SKM-1 treated with dmso at 0.1 percent for 144 hours (cell line): Measurements from ENCODE around the gene XKR7.
"Not testable (repeated sequence)": the region's sequence is repeated elsewhere in the genome, so short reads cannot be mapped to it uniquely, and the experiment has no call there.

ENCODE experiments used
- DNase-seq: peaks from one replicate; lab custom pipeline; 2025; ENCODE audit not compliant: unreplicated experiment; lab: John Stamatoyannopoulos, UW

Gene XKR7, protein sequence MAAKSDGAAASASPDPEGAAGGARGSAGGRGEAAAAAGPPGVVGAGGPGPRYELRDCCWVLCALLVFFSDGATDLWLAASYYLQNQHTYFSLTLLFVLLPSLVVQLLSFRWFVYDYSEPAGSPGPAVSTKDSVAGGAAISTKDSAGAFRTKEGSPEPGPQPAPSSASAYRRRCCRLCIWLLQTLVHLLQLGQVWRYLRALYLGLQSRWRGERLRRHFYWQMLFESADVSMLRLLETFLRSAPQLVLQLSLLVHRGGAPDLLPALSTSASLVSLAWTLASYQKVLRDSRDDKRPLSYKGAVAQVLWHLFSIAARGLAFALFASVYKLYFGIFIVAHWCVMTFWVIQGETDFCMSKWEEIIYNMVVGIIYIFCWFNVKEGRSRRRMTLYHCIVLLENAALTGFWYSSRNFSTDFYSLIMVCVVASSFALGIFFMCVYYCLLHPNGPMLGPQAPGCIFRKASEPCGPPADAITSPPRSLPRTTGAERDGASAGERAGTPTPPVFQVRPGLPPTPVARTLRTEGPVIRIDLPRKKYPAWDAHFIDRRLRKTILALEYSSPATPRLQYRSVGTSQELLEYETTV

DNA sequence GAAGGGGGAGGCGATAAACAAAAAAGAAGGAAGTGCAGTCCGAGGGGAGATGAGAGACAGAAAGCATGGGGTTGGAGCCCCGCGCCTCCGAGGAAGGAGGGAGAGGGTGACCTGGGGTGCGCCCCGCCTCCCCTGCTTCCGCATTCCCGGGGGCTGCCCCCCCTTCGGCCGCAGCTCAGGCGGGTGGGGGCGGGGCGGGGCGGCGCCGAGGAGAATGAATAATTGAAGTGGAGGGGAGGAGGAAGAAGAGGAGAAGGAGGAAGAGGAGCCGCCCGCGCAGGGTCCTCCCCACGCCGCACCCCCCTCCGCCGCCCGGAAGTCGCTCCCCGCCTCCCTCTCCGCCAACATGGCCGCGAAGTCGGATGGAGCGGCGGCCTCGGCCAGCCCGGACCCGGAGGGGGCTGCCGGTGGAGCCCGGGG, at the start of gene XKR7:
TSS of gene XKR7 (plus strand) at position 322 of the 420 bp plus-strand sequence. CDS start at position 347, 25 bp downstream.
- DNase-seq: peak; percentile 35

DNA sequence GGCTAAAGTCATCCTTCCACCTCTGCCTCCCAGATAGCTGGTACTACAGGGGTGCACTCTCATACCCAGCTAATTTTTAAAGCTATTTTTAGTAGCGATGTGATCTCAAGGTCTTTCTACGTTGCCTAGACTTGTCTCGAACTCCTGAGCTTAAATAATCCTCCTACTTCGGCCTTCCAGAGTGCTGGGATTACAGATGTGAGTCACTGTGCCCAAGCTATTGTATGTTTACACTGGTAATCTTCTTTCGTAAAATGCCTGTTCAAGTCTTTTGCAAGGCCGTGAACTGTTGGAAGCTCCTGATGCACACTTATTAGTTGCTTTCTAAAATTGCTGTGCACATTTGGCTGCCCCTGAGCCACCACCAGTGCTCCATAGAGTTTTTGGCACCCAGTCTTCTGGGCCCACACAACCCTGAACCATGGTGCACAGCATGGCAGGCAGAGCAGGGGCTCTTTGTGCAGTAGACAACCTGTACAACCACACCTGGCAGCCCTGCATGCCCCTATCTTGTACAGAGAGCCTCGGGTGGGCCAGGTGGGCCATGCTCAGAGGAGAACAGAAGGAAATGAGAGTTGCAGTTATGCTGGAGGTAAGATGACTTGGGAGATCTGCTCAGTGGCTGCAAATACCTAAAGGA, 49.4 kb upstream of the XKR7 start:
- no peak for DNase-seq

DNA sequence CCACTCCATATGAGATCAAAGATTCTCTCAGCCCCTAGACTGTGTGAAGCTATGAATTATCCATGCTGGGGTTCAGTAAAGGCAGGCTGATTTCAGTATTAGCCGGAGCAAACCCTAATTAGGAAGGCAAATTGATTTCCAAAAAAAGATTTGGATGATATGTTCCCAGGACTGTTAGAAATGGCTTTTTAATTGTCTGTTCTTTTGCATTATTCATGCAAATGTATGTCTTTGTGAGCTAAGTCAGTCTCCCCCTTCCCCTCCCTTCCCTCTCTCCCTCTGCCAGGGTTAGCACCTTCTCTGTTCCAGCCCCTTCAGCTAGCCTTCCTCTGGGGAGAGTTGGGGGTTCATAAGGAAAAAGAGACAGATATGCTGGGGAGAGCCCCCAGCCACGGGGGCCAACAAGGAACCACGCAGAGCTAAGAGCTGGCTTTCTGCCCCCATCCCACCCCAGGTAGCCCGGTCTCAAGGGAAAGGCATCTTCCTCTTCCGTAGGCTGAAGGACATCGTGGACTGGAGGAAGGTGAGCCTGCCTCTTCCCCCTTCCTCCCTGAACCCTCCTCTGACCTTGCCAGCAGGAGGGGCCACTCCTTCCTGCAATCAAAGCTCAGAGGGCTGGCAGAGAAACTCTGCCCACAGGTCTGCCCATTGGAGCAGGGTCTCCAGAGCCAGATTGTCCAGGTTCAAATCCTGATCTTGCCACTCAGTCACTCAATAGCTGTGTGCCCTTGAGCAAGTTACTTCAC, 48.4 kb upstream of the XKR7 start:
- DNase-seq: no peak

DNA sequence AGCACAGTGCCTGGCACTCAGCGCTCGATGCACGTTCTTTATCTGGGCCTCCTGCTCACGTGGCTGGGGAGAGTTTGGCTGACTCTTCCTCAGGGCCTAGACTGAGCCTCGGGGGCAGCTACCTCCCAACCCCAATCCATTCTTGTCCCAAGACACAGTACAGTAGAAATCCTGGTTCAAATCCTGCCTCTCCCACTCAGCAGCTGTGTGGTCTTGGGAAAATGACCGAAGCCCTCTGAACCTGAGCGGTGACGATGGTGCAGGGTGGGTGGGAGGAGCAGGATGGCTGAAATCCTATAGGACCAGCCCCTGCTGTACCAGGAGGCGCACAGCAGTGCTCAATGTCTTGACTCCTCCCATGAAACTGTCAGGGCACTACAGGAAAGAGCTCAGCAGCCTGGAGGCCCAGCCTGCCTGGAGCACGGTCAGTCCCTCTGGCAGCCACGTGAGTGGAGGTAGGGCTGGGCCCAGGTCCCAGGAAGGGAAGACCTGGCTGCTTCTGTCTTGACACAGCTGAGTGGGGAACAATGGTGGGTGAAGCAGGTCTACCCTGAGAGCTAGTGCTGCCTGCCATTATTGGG, 47.6 kb upstream of the XKR7 start:
- no peak for DNase-seq

DNA sequence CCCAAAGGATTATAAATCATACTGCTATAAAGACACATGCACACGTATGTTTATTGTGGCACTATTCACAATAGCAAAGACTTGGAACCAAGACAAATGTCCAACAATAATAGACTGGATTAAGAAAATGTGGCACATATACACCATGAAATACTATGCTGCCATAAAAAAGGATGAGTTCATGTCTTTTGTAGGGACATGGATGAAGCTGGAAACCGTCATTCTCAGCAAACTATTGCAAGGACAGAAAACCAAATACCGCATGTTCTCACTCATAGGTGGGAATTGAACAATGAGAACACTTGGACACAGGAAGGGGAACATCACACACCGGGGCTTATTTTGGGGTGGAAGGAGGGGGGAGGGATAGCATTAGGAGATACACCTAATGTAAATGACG, 46.5 kb upstream of the XKR7 start:
- not testable (repeated sequence) for DNase-seq

DNA sequence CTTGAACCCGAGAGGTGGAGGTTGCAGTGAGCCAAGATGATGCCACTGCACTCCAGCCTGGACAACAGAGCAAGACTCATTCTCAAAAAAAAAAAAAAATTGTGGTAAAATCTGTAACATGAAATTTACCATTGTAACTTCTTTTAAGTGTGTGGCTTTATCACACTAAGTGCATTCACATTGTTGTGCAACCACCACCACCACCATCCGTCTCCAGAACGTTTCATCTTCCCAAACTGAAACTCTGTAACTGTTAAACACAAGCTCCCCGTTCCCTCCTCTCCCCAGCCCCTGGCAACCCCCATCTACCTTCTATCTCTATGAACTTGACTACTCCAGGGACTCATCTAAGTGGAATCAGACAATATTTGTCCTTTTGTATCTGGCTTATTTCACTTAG, 45.8 kb upstream of the XKR7 start:
- DNase-seq: no peak

DNA sequence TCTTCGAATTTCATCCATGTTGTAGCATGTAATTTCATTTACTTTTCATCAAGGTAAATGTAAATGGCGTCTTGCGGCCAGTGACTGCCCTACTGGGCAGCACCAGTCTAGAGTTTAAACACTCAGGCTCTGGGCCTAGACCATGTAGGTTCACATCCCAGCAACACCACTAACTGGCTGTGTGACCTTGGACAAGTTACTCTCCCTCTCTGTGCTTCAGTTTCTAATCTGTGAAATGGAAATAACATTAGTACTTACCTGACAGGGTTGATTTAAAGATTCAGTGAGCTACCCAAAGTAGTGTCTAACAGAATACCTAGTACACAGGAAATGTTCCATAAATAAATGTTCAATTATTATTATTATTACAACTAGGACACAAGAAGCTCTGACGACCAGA, 45.4 kb upstream of the XKR7 start:
- no peak for DNase-seq

DNA sequence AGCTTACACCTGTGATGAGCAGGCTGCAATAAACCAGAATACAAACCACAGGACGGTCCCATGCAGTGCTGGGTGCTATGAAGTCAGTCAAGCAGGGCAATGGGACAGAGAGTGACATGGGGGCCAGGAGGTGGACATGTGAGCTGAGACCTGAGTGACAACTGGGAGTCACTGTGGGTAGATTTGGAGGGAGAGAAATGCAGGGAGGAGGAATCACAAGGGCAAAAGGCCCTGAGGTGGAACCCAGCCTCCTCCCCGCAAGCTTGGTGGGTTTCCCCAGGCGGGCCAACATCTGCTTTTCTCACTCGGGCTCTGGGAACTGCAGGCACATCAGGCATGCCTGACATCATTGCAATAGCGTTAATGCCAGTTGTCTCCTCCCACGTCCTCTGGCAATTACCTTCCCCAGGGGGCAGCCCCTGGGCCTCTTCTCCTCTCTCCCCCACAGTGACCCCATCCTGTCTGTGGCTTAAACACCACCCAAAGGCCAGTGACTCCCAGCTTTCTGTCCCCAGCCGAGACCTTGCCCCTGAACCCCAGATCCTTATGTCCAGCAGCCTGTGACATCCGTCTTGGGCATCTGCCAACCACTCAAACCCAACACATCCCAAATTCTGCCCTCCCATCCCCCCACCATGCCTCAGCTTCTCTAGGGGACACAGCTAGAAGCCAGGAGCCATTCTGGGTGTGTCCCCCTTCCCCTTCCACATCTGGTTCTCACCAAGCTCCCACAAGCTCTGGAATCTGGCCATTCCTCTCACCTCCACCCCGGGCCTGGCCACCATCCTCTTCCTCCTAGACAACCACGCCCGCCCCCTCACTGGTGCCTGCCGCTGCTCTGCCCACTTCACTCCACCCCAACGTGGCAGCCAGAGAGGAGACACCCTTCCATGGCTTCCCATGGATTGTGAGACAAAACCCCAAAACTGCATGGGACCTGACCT, 44.3 kb upstream of the XKR7 start:
- DNase-seq: no peak

DNA sequence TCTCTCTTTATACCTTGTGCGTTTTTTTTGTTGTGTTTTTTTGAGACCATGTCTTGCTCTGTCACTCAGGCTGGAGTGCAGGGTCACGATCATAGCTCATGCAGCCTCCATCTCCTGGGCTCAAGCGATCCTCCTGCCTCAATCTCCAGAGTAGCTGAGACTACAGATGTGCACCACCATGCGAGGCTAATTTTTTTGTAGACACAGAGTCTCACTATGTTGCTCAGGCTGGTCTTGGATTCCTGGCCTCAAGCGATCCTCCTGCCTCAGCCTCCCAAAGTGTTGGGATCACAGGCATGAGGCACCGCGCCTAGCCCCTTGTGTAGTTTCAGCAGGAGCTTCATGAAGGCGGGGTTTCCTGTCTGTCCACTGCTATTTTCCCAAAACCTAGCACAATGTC, 43.4 kb upstream of the XKR7 start:
- no peak for DNase-seq

DNA sequence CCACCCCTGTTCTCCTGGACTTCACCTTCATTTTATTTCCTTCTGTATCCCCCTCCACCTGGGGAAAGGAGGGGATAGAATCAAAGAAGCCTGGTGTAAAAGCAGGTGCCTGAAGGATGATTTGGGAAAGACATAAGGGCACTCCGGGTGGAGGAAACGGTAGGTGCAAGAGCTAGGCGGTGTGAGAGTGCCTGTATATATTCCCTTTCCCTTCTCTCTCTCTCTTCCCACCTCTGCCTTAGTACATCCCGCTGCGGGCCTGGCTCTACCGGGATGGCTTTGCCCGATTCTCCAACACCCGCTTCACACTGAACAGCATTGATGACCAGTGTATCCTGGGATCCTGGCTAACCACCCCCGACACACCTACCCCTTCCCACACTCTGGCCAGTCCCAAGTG, 42.3 kb upstream of the XKR7 start:
- no peak for DNase-seq

DNA sequence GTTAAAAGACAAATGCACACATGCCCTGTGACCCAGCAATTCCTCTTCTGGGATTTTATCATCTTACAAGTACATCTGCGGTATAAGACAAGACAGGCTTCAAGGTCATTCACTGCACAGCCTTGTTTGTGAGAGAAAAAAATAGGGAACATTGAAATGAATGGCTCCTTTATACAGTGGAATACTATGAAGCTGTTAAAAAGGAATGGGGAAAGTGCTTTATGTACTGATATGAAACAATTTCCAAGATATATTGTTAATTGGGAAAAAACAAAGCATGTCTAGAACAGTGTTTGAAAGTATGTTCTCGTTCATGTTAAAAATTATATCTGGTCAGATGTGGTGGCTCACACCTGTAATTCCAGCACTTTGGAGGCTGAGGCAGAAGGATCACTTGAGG, 41.5 kb upstream of the XKR7 start:
- no peak for DNase-seq

DNA sequence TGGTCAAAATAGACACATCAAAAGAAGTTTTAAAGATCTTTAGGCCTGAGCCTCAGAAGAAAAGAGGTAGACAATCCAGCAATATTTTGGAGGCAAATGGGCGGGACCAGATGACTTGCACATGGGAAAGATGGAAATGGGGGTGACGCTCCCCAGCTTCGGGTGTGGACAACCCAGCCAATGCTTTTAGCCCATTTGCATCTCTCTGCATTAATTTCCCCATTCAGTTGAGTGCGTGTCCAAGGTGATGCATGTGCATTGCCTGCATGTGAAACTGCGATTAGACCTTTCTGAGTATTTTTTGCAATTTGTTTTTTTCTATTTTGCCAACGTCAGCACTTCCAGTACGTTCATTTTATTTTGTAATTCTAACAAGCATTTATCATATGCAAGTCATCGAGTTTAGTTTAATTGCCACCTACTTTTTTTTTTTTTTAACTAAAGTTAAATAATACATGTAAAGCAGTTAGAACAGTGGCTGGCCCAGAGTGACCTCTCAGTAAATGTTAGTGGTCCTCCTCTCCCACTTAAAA, 40.3 kb upstream of the XKR7 start:
- no peak for DNase-seq

DNA sequence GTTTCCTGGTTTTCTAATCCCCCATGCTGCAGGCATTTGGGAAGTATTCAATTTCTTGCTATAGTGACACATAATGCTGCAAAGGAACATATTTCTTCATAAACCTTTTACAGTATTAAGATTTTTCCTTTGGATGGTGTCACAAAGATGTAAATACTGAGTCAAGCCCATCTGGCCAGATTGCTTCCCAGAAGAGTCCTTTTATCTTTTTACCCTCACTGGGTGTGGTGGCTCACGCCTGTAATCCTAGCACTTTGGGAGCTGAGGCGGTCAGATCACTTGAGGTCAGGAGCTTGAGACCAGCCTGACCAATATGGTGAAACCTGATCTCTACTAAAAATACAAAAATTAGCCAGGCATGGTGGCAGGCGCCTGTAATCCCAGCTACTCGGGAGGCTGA, 38.3 kb upstream of the XKR7 start:
- DNase-seq: not testable (repeated sequence)

DNA sequence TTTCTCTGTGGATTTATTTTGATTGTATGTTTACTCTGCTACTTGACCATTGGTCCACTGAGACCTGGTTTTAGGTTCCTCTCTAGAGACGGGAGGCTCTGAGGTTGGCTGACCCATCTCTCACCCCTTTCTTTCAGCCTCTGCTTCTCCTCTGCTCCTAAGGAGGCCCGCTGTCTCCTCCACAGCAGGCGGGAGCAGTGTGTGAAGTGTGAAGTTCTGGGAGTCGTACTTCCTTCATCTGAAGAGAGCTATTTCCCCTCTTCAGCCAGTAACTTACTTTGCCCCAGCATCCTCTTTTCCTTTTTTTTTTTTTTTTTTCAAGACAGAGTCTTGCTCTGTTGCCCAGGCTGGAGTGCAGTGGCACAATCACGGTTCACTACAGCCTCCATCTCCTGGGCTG, 37.2 kb upstream of the XKR7 start:
- peak; percentile 21 for DNase-seq

DNA sequence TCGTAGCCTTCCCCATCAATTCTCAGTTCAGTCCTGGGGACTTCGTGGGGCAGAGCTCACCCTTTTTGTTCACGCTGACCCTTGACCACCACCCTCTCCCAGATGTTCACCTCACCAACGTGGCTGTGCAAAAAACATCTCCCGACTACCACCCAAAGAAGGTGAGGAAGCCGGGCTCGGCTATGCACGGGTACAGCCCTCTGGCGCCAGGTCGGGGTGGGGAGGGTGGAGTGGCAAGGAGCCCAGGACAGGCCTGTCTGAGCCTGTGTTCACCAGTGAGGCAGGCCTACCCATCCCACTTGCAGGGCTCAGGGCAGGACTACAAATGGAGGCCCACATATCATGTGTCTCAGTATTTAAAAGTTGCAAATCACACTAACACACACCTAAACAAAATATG, 34.3 kb upstream of the XKR7 start:
- no peak for DNase-seq

DNA sequence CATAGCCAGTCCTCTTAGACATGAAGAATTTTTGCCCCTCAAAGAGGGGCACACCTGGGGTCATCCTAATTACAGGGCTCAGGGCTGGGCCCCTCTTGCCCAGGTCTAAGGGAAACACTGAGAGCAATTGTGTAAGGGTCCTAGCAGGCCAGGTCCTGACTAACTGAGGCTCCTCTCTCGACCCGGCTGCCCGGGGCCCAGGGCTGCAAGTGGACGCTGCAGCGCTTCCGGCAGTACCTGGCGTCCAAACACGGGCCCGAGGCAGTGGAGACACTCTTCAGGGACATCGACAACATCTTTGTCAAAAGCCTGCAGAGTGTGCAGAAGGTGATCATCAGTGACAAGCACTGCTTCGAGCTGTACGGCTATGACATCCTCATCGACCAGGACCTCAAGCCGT, 33.5 kb upstream of the XKR7 start:
- no peak for DNase-seq

DNA sequence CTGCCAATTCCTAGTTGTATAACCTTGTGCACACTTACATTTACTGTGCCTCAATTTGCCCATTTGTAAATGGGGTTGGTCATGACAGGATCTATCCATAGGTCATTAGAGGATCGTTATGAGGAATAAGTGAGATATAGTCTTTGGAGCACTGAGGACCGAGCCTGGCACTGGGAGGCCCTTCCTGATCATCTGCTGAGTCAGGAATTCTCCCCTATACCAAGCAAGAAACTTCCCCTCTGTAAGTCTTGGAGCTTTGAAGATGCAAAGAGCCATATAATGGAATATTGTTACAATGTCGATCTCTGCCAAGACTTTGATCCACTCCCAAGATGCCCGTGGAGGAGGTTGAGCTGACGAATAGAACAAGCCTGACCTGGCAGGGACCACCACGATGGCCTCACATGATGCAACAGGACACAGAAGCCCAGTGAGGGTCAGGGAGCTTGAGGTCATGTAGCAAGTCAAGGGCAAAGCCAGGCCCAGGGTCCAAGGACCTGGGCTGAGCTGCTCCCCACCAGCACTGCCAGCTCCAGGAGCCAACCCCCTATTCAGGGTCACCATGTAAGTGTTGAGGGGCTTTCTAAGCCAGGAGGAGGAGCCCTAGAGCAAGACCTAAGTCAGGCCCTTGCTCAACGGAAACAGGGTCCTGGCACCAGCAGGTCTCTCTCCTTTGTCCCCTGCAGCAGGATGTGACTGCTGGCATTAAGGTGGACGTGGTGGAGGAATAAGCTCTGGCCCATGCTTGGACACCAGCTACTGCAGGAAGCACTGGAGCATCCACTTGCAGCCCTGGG, 32.8 kb upstream of the XKR7 start:
- no peak for DNase-seq

DNA sequence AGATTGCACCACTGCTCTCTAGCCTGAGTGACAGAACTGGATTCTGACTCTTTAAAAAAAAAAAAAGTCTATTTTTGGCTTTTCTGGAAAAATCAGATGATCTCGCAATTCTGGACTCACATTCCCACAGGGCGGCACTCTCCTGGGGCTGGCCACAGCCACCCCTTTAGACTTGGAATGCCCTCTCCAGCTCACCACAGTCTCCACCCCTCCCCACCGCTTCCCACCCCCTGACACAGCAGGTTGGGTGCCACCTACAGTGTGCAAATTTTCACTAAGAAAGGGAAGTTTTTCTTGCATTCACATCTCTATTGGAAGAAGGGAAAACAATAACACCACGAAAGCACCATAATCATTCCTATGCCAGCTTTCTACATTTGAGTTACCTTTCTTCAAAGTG, 31.5 kb upstream of the XKR7 start:
- no peak for DNase-seq

DNA sequence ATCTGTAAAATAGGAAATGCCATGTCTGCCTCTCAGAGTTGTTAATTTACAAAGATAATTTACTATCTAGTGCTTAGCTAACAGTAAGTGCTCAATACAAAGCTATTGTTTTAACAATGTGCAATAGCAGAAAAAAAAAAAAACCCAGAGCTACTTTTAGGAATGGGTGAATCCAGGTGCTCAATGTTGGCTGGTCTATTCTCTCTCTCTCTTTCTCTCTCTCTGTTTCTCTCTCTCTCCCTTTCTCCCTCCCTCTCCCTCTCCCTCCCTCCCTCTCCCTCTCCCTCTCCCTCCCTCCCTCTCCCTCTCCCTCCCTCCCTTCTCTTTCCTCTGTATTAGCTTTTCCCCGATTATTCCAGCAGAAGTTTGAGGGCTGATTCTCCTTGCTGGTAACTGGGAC, 30.1 kb upstream of the XKR7 start:
- DNase-seq: no peak
